Astrocyte (in vitro differentiated cells and primary cell): ENCODE results near the gene DISC1. TPM values are rescaled to one million over a fixed set of nuclear protein-coding genes. Genes with fewer than 3 reads are reported as not detected.

Experiments used
- DNase-seq: peaks from one replicate; pipeline ENCODE4 v3.0.0-alpha.2; 2010; ENCODE audit warnings: low read depth
- FAIRE-seq: peaks from 2 replicates; lab custom pipeline; 2011; peaks lifted over from hg19 to GRCh38; lab: Jason Lieb, UNC
- H2AFZ ChIP-seq: 2 replicates; pipeline ENCODE4 v1.6.0; 2012; ENCODE audit warnings: low read depth, low read length, inconsistent platforms
- H3K27ac ChIP-seq: 2 replicates; pipeline ENCODE4 v1.5.1; 2011; ENCODE audit warnings: low read depth, low read length, inconsistent platforms
- H3K27me3 ChIP-seq: 2 replicates; pipeline ENCODE4 v1.6.0; 2011; ENCODE audit warnings: low read length, inconsistent platforms; ENCODE audit not compliant: insufficient read depth
- H3K36me3 ChIP-seq: 2 replicates; pipeline ENCODE4 v1.5.1; 2011; ENCODE audit warnings: low read length, inconsistent platforms; ENCODE audit not compliant: insufficient read depth
- H3K4me1 ChIP-seq: 2 replicates; pipeline ENCODE4 v1.5.1; 2011; ENCODE audit warnings: low read length, inconsistent platforms; ENCODE audit not compliant: insufficient read depth
- H3K4me2 ChIP-seq: 2 replicates; pipeline ENCODE4 v1.6.0; 2012; ENCODE audit warnings: low read length, inconsistent platforms
- H3K4me3 ChIP-seq: 2 replicates; pipeline ENCODE4 v1.5.1; 2011; ENCODE audit warnings: low read depth, mild to moderate bottlenecking, low read length, inconsistent platforms; ENCODE audit not compliant: insufficient read depth
- H3K79me2 ChIP-seq: 2 replicates; pipeline ENCODE4 v1.6.0; 2012; ENCODE audit warnings: mild to moderate bottlenecking, low read length, inconsistent platforms; ENCODE audit not compliant: insufficient read depth
- H3K9ac ChIP-seq: 2 replicates; pipeline ENCODE4 v1.6.0; 2012; ENCODE audit warnings: mild to moderate bottlenecking, low read length, inconsistent platforms
- H3K9me3 ChIP-seq: 2 replicates; pipeline ENCODE4 v1.5.1; 2012; ENCODE audit warnings: low read depth, mild to moderate bottlenecking, low read length, inconsistent platforms; ENCODE audit not compliant: insufficient read depth
- H4K20me1 ChIP-seq: 2 replicates; pipeline ENCODE4 v1.6.0; 2012; ENCODE audit warnings: low read length, inconsistent platforms; ENCODE audit not compliant: insufficient read depth
- H3K27ac Mint-ChIP-seq: one replicate; pipeline ENCODE4 v1.8.0; 2021; ENCODE audit warnings: mild to moderate bottlenecking, mixed read lengths; ENCODE audit not compliant: unreplicated experiment
- H3K27me3 Mint-ChIP-seq: one replicate; pipeline ENCODE4 v1.8.0; 2021; ENCODE audit warnings: low read depth, mixed read lengths; ENCODE audit not compliant: unreplicated experiment
- H3K36me3 Mint-ChIP-seq: one replicate; pipeline ENCODE4 v1.8.0; 2021; ENCODE audit warnings: low read depth, mixed read lengths; ENCODE audit not compliant: unreplicated experiment
- H3K4me1 Mint-ChIP-seq: one replicate; pipeline ENCODE4 v1.8.0; 2021; ENCODE audit warnings: low read depth, mixed read lengths; ENCODE audit not compliant: unreplicated experiment
- H3K4me3 Mint-ChIP-seq: one replicate; pipeline ENCODE4 v1.8.0; 2021; ENCODE audit warnings: mild to moderate bottlenecking, moderate library complexity, mixed read lengths; ENCODE audit not compliant: unreplicated experiment
- H3K9me3 Mint-ChIP-seq: one replicate; pipeline ENCODE4 v1.8.0; 2021; ENCODE audit warnings: mild to moderate bottlenecking, mixed read lengths; ENCODE audit not compliant: unreplicated experiment
- CTCF ChIP-seq: IDR thresholded peaks from 2 replicates; pipeline ENCODE4 v1.5.1; 2011; ENCODE audit warnings: low read depth, mild to moderate bottlenecking, inconsistent platforms, low read length, moderate library complexity; ENCODE audit not compliant: insufficient read depth
- EZH2 ChIP-seq: IDR thresholded peaks from 2 replicates; pipeline ENCODE4 v1.6.1; 2012; ENCODE audit warnings: mild to moderate bottlenecking, low read length, inconsistent platforms; ENCODE audit not compliant: insufficient read depth
- total RNA-seq: library from RNA; stranded (reverse); gene quantifications from 2 replicates; pipeline ENCODE4 v1.2.1, GENCODE V29; 2021

DISC1 gene
- total RNA-seq, 1 donor from 2014 or later = 9.1 TPM

- Histone ChIP-seq H4K20me1 (no peaks in the 10 kb centered on the region), H3K9me3 (no peaks in the 10 kb centered on the region), H3K4me2 (no peak overlapping the region), H3K4me1 (no peaks in the 10 kb centered on the region), H2AFZ (no peak overlapping the region), H3K36me3 (no peaks in the 10 kb centered on the region), H3K4me3 (no peak overlapping the region), H3K27me3 (no peaks in the 10 kb centered on the region), H3K79me2 (no peaks in the 10 kb centered on the region), H3K27ac (no peak overlapping the region), H3K9ac (no peak overlapping the region)
- no peak overlapping the region for H3K27ac Mint-ChIP-seq
- H3K36me3 Mint-ChIP-seq = peaks cover 5% of the 10 kb centered on the region
- DNase-seq (no peak), FAIRE-seq (no peak)
- TF ChIP-seq EZH2 = no peak
- TF ChIP-seq CTCF = no peak
- no peaks in the 10 kb centered on the region for H3K9me3 Mint-ChIP-seq
- no peaks in the 10 kb centered on the region for H3K27me3 Mint-ChIP-seq
- H3K4me1 Mint-ChIP-seq = peaks cover 8% of the 10 kb centered on the region
- no peak overlapping the region for H3K4me3 Mint-ChIP-seq
These were observed 230.3 kb downstream of the DISC1 start for GRCh38 chr1:231856894-231857293.

GRCh38 chr1:231857609-231858135 lies 231.1 kb downstream of the DISC1 start:
- Histone ChIP-seq H3K9ac (no peak overlapping the region), H3K79me2 (no peaks in the 10 kb centered on the region), H3K4me1 (no peaks in the 10 kb centered on the region), H3K27ac (no peak overlapping the region), H3K9me3 (no peaks in the 10 kb centered on the region), H2AFZ (no peak overlapping the region), H3K4me3 (no peak overlapping the region), H3K27me3 (no peaks in the 10 kb centered on the region), H3K4me2 (no peak overlapping the region), H4K20me1 (no peaks in the 10 kb centered on the region), H3K36me3 (no peaks in the 10 kb centered on the region)
- DNase-seq (no peak), FAIRE-seq (no peak)
- no peak overlapping the region for H3K27ac Mint-ChIP-seq
- H3K4me3 Mint-ChIP-seq = no peak overlapping the region
- H3K27me3 Mint-ChIP-seq = no peaks in the 10 kb centered on the region
- H3K4me1 Mint-ChIP-seq = peaks cover 12% of the 10 kb centered on the region
- no peaks in the 10 kb centered on the region for H3K9me3 Mint-ChIP-seq
- no peak for TF ChIP-seq CTCF
- H3K36me3 Mint-ChIP-seq = peaks cover 3% of the 10 kb centered on the region

GRCh38 chr1:231860221-231861088 lies 233.9 kb downstream of the DISC1 start:
- no peaks in the 10 kb centered on the region for H3K27me3 Mint-ChIP-seq

More at GRCh38 chr1:231860221-231861088, 233.9 kb downstream of the DISC1 start:
- Histone ChIP-seq H4K20me1 (no peaks in the 10 kb centered on the region), H3K9me3 (no peaks in the 10 kb centered on the region), H3K79me2 (no peaks in the 10 kb centered on the region), H3K36me3 (no peaks in the 10 kb centered on the region), H3K4me2 (no peak overlapping the region), H3K9ac (no peak overlapping the region), H3K4me3 (no peak overlapping the region), H2AFZ (no peak overlapping the region), H3K27me3 (no peaks in the 10 kb centered on the region), H3K27ac (no peak overlapping the region), H3K4me1 (no peaks in the 10 kb centered on the region)
- no peak for TF ChIP-seq EZH2
- no peak for TF ChIP-seq CTCF
- DNase-seq (peak; percentile 42), FAIRE-seq (no peak)
- Mint-ChIP-seq H3K4me1 (peaks cover 10% of the 10 kb centered on the region), H3K36me3 (no peaks in the 10 kb centered on the region), H3K9me3 (no peaks in the 10 kb centered on the region), H3K27ac (no peak overlapping the region), H3K4me3 (no peak overlapping the region)
